Measurements from ENCODE around the gene UBTD1.
A peak's percentile ranks its signal among the peaks of the same experiment; 100 is the strongest.
"Not testable (repeated sequence)": the region's sequence is repeated elsewhere in the genome, so short reads cannot be mapped to it uniquely, and the experiment has no call there.

UBTD1 gene

DNA sequence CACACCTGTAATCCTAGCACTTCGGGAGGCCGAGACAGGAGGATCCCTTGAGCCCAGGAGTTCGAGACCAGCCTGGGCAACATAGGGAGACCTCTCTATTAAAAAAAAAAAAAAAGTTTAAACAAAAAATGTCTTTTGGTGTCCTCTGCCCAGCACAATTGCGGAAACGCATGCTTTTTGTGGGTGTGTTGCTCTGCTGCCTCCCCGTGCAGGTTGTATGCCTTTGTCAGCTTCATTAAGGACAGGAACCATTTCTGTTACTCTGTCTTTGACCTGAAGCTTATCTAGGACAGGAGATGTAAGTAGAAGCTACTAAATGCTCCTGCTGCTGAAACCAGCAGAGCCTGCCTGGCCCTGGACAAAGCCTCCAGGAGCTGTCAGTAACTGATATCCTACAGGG lies 52.5 kb downstream of the UBTD1 start:
- TF ChIP-seq, protein P1, sequence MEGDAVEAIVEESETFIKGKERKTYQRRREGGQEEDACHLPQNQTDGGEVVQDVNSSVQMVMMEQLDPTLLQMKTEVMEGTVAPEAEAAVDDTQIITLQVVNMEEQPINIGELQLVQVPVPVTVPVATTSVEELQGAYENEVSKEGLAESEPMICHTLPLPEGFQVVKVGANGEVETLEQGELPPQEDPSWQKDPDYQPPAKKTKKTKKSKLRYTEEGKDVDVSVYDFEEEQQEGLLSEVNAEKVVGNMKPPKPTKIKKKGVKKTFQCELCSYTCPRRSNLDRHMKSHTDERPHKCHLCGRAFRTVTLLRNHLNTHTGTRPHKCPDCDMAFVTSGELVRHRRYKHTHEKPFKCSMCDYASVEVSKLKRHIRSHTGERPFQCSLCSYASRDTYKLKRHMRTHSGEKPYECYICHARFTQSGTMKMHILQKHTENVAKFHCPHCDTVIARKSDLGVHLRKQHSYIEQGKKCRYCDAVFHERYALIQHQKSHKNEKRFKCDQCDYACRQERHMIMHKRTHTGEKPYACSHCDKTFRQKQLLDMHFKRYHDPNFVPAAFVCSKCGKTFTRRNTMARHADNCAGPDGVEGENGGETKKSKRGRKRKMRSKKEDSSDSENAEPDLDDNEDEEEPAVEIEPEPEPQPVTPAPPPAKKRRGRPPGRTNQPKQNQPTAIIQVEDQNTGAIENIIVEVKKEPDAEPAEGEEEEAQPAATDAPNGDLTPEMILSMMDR (IDR thresholded peaks at IDR 0.05; ENCODE audit: insufficient read depth, missing control alignments) = no peak
- FAIRE-seq (no peak), DNase-seq (ENCODE audit: insufficient read length, low spot score) (no peak)

DNA sequence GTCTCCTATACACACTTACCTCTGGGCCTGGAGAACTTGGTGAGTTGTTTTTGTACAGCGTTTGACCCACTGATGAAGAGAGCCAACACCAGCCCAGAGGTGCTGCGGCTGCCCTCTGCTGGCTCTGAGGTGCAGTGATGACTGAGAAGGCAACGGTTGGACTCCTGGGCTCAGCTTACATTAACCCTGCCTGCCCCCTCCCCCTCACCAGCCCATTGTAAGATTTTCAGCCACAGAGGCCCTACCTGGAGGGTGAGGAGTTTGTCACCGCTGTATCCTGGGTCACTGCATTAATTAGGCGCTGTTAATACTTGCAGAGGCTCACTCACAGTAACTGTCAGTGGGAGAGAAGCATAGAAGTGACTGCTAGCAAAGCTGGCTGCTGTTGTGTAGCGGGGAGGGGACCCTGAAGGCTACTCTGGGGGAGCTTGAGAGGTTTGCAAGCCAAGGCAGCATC lies 54.9 kb downstream of the UBTD1 start:
- no peak for FAIRE-seq
- TF ChIP-seq, protein P1 (IDR thresholded peaks at IDR 0.05; ENCODE audit: insufficient read depth, missing control alignments) = peak; percentile 83
- no peak for DNase-seq (ENCODE audit: insufficient read length, low spot score)

DNA sequence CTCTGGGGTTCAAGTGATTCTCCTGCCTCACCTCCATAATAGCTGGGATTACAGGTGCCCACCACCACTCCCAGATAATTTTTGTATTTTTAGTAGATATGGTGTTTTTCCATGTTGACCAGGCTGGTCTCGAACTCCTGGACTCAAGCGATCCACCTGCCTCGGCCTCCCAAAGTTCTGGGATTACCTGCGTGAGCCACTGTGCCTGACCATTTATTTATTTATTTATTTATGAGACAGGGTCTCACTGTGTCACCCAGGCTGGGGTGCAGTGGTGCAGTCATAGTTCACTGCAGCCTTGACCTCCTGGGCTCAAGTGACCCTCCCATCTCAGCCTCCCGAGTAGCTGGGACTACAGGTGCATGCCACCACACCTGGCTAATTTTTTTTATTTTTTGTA lies 55.6 kb downstream of the UBTD1 start:
- FAIRE-seq; DNase-seq (ENCODE audit: insufficient read length, low spot score): not testable (repeated sequence)

DNA sequence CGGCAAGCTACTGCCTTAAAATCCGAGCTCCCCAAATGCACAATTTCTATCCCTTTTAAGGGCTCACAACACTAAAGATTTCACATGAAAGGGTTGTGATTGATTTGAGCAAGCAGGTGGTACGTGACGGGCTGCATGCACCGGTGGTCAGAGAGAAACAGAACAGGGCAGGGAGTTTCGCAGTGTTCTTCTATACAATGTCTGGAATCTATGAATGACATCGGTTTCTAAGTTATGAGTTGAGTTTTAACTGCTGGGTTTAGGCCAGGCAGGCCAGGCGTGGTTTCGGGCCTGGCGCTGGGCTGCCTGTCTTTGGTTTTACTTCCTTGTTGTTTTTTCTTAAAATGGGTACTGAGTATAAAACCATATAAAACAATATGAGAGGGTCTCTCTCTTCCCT lies 56.8 kb downstream of the UBTD1 start:
- not testable (repeated sequence) for DNase-seq (ENCODE audit: insufficient read length, low spot score); FAIRE-seq

DNA sequence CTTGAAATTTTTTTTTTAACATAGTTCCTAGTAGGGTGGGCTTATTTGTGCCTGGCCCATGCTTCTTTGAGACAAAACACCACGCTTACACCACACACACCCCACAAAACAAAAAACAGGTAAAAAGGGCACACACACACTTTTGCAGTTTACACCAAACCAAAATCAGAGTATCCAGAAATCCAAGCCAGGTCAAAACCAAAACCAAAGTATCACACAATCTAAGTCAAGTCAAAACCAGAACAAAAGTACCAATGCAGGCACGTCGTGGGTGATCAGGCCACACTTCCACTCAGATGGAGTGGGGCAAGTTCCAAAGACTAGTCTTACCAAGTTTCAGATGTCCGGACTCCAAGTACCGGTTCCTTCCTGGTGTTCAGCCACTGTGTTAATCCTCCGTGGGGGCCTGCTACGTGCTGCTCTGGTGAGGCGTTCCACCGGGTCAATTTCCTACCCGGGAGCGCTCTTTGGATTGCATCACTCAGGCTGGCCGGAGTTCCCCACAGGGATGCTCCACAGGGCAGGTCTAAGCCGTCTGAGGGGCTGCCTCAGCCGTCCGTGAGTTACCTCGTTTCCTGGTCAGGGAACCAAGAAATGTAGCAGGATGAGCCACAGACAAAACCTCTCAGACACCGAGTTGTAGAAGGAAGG lies 62.1 kb downstream of the UBTD1 start:
- not testable (repeated sequence) for DNase-seq (ENCODE audit: insufficient read length, low spot score); FAIRE-seq

DNA sequence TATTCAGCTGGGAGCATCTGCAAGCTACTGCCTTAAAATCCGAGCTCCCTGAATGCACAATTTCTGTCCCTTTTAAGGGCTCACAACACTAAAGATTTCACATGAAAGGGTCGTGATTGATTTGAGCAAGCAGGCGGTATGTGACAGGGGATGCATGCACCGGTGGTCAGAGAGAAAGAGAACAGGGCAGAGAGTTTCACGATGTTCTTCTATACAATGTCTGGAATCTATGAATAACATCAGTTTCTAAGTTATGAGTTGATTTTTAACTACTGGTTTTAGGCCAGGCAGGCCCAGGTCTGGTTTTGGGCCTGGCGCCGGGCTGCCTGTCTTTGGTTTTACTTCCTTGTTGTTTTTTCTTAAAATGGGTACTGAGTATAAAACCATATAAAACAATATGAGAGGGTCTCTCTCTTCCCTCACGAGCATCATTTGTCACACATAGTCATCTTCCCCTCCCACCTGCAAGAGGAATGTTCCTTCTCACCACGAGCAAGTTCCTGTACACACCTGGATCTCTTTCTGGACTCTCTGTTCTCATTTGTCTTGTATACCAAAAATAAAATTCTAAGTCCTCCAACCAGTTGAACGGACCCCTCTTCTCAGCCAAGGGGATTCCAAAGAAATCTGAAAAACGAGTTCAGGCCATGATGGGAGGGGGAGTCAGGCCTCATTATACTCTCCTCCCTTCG lies 62.8 kb downstream of the UBTD1 start:
- not testable (repeated sequence) for DNase-seq (ENCODE audit: insufficient read length, low spot score); FAIRE-seq

DNA sequence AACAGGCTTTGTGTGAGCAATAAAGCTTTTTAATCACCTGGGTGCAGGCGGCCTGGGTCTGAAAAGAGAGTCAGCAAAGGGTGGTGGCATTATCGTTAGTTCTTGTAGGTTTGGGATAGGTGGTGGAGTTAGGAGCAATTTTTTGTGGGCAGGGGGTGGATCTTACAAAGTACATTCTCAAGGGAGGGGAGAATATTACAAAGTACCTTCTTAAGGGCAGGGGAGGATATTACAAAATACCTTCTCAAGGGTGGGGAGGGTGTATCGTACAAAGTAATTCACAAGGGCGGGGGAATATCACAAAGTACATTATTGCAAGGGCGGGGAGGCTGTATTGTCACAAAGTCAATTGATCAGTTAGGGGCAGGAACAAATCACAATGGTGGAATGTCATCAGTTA lies 63.6 kb downstream of the UBTD1 start:
- FAIRE-seq; DNase-seq (ENCODE audit: insufficient read length, low spot score): not testable (repeated sequence)

DNA sequence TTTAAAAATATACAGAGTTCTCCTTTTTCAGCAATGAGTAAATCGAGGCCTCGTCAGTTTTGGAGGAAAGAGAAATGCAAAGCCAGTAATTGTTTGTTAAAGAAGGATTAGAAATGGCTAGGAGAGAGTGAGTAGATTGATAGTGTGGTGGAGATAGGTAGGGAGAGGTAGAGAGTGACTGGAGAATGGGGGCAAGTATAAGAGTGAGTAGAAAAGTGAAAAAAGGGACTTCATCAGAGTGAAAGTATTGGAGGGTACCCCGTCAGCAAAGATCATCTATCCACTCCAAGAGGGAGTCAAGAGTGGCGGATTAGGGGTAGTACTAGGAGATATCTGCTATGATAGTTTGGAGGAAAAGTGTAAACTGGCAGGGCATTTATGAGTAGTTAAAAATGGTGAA lies 64.6 kb downstream of the UBTD1 start:
- TF ChIP-seq, protein P1 (IDR thresholded peaks at IDR 0.05; ENCODE audit: insufficient read depth, missing control alignments) = no peak
- FAIRE-seq (no peak), DNase-seq (ENCODE audit: insufficient read length, low spot score) (no peak)

DNA sequence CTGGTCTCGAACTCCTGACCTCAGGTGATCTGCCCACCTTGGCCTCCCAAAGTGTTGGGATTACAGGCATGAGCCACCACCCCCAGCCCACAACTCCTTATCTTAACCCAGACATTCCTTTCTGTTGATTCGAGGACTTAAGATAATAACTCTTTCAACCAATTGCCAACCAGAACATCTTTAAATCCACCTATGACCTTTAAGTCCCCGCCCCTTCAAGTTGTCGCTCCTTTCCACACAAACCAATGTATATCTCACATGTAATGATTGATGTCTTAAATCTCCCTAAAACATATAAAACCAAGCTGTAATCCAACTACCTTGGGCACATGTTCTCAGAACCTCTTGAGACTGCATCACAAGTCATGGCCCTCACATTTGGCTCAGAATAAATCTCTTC lies 66.1 kb downstream of the UBTD1 start:
- TF ChIP-seq, protein P1 (IDR thresholded peaks at IDR 0.05; ENCODE audit: insufficient read depth, missing control alignments) = no peak
- DNase-seq (ENCODE audit: insufficient read length, low spot score) = no peak
- FAIRE-seq = no peak
